Heart left ventricle (tissue), 16 donors: Measurements from ENCODE around the gene ADGRL3. TPM values are rescaled to one million over a fixed set of nuclear protein-coding genes. Genes with fewer than 3 reads are reported as not detected.

Experiments used
- ATAC-seq, 4 donors: fragments of 200-7000 bp; cut with Tn5 transposase; one replicate each; pipeline ENCODE4 v1.9.1; 2020 to 2022; ENCODE audit warnings: moderate library complexity in 4 of 4, mild to moderate bottlenecking in 3 of 4, moderate number of reproducible peaks in 1 of 4
- DNase-seq, 5 donors: peaks; one replicate each; pipeline ENCODE4 v3.0.0-alpha.2; 2020
- H3K27ac ChIP-seq, 12 donors: fragments of 200-600 bp; sonication (generic) in 4 of 12; one replicate each; pipeline versions ENCODE4 v1.5.0 to v1.8.0; 2016 to 2022; ENCODE audit warnings: mild to moderate bottlenecking in 2 of 12
- H3K27me3 ChIP-seq, 9 donors: fragments of 200-600 bp; sonication (generic) in 2 of 9; one replicate each; pipeline versions ENCODE4 v1.5.1 to v1.8.0; 2016 to 2022; ENCODE audit warnings: mild to moderate bottlenecking in 3 of 9
- H3K36me3 ChIP-seq, 9 donors: fragments of 200-600 bp; sonication (generic) in 2 of 9; one replicate each; pipeline versions ENCODE4 v1.5.0 to v1.8.0; 2018 to 2022; ENCODE audit warnings: mild to moderate bottlenecking in 2 of 9
- H3K4me1 ChIP-seq, 12 donors: fragments of 200-600 bp; sonication (generic) in 4 of 12; one replicate each; pipeline versions ENCODE4 v1.5.0 to v1.8.0; 2016 to 2022; ENCODE audit warnings: mild to moderate bottlenecking in 3 of 12
- H3K4me3 ChIP-seq, 12 donors: fragments of 200-600 bp; sonication (generic) in 4 of 12; one replicate each; pipeline versions ENCODE4 v1.5.0 to v1.8.0; 2017 to 2022; ENCODE audit warnings: mild to moderate bottlenecking in 9 of 12, moderate library complexity in 4 of 12
- H3K9me3 ChIP-seq, 12 donors: fragments of 200-600 bp; sonication (generic) in 4 of 12; one replicate each; pipeline versions ENCODE4 v1.5.0 to v1.8.0; 2016 to 2022; ENCODE audit warnings: mild to moderate bottlenecking in 1 of 12
- CTCF ChIP-seq, 12 donors: fragments of 200-600 bp; sonication (generic) in 4 of 12; IDR thresholded peaks; one replicate each; pipeline versions ENCODE4 v1.5.0 to v1.8.0; 2018 to 2022; ENCODE audit warnings: antibody characterized with exemption in 12 of 12, mild to moderate bottlenecking in 5 of 12
- POLR2A ChIP-seq, 2 donors: fragments of 450-650 bp; IDR thresholded peaks; one replicate each; pipeline ENCODE4 v1.6.1; 2017; ENCODE audit warnings: antibody characterized with exemption in 2 of 2, mild to moderate bottlenecking in 2 of 2, moderate library complexity in 2 of 2
- WGBS, 4 donors: extraction: QIAGEN DNeasy Blood & Tissue Kit in 2 of 4; methylation state at CpG; one replicate each; pipeline versions ENCODE4 v1.1.5 to v1.1.7; 2013 to 2018; 5-methylcytosine and 5-hydroxymethylcytosine counted together
- intact Hi-C, 10 donors: fragments of 100-400 bp; cut with DNase I; formaldehyde crosslinking; loops; one replicate each; pipeline versions ENCODE4 v1.11.1 to v1.14.2; 2022
- polyA plus RNA-seq, 2 donors: library from polyadenylated mRNA; stranded (reverse); fragments of 200-250 nt; gene quantifications; one replicate each; pipeline ENCODE4 v1.2.3, GENCODE V29; 2013
- total RNA-seq, 9 donors: library from RNA; depleted of rRNA in 2 of 9; stranded (reverse); fragments of >200 nt in 2 of 9; fragmentation: NEBNext Ultra II Directional in 3 of 9; extraction: Animal tissue kit (Norgen Biotek cat#: 25700) in 3 of 9; gene quantifications; one replicate each; pipeline versions ENCODE4 v1.1.0 to v1.2.4, GENCODE V29; 2016 to 2023
- donor health status: ischemic (EF 13 %, LVEDD 7.1; RV severe dilation, severe dysfunction).
- donor health status: healthy with polysubstance abuse.
- donor health status: DM: no; HTN: yes; CAD: no.
- donor health status: DM: no; HTN: no; CAD: no.
- donor health status: ischemic (EF 25% LVEDD 6.9; RV normal size, moderate dysfunction).
- donor health status: ischemic (EF 25% LVEDD 5.7; RV mildly dilated, moderate dysfunction).
- donor health status: healthy.
- donor health status: DM: yes; HTN: yes; CAD: no.
- donor health status: ischemic (EF 35%, LVEDD 5.7; RV mildly dilated, moderate dysfunction).
- donor health status: nonischemic (EF 11% LVEDD 7.7; RV severe dilation, severe dysfunction).
- donor health status: DM: yes; HTN: yes; CAD: no.
- donor health status: PGD.
- donor health status: ischemic (EF 29% LVEDD 5.4; RV normal size, mild dysfunction).
- donor health status: nonischemic (EF 23%, LVEDD 6.1; RV moderate dilation, normal function).

ADGRL3 gene
- total and polyA plus RNA-seq, 11 donors, result 0.84 to 24.4 (median 7.6) TPM

DNA sequence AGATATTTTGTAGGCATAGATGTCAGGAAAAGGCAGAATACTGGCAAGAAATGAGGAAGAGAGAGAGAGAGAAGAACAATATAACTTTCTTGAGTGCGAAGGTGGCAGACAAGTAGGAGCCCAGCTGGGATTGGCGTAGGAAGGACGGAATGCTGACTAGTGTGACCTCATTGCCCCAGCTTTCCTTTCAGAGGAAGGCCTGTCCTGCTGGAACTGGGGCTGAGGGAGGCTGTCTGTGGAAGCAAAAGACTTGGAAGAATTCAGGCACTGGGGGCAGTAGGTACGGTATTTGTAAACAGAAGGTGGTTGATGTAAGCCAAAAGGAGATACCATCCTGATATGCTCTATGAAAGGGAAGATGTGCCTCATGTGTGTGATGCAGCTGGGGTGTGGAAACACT, 818.4 kb downstream of the ADGRL3 start:
- H3K36me3 ChIP-seq, result no peaks in the 10 kb centered on the region
- H3K27ac ChIP-seq, result no peak overlapping the region
- no peak for ATAC-seq

GRCh38 chr4:62023633-62024032, 823.5 kb downstream of the ADGRL3 start:
- WGBS, 4 donors, result 84 to 91% (median 91%) methylated on average over 3 of the region's 3 CpGs
- ATAC-seq (no peak), DNase-seq (no peak)
- H3K4me3 ChIP-seq, result no peak overlapping the region
- intact Hi-C loops, result no loop called here
- no peak overlapping the region for H3K27ac ChIP-seq
- TF ChIP-seq POLR2A (IDR thresholded peaks at IDR 0.05), result no peak
- no peak for TF ChIP-seq CTCF (IDR thresholded peaks at IDR 0.05)
- no peaks in the 10 kb centered on the region for H3K36me3 ChIP-seq
- H3K9me3 ChIP-seq, result no peaks in the 10 kb centered on the region
- H3K4me1 ChIP-seq, result no peaks in the 10 kb centered on the region
- H3K27me3 ChIP-seq, result no peaks in the 10 kb centered on the region

More for the DNA sequence above, 818.4 kb downstream of the ADGRL3 start:
- Histone ChIP-seq H3K4me3 (no peak overlapping the region), H3K4me1 (no peaks in the 10 kb centered on the region), H3K9me3 (no peaks in the 10 kb centered on the region), H3K27me3 (no peaks in the 10 kb centered on the region)
- WGBS, 4 donors, result 80 to 85% (median 82%) methylated on average over 4 of the region's 4 CpGs
- intact Hi-C loops, result no loop called here
- TF ChIP-seq CTCF (IDR thresholded peaks at IDR 0.05) (no peak), POLR2A (IDR thresholded peaks at IDR 0.05) (no peak)
- no peak for DNase-seq

GRCh38 chr4:62028745-62029144, 828.6 kb downstream of the ADGRL3 start:
- Histone ChIP-seq H3K27ac (no peak overlapping the region), H3K27me3 (no peaks in the 10 kb centered on the region)

DNA sequence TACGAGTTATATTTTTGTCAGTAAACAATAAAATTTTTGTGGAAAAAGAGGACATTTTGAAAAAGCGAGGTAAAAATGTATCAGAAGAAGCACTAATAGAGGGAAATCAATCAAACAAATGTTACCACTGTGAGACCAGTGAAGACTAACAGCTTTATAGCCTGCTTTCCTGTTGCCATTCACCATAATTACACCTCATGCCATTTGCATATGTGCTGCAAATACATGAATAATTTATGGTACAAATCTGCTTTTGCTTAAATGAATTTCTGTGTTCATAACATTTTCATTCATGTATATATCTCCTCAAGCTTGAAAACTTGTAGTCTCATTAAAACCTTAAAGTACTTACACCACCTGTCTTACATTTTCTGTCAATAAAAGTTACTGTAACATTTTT, 830.8 kb downstream of the ADGRL3 start:
- Histone ChIP-seq H3K27ac (no peak overlapping the region), H3K4me3 (no peak overlapping the region), H3K27me3 (no peaks in the 10 kb centered on the region), H3K9me3 (no peaks in the 10 kb centered on the region), H3K4me1 (no peaks in the 10 kb centered on the region), H3K36me3 (no peaks in the 10 kb centered on the region)
- no peak for ATAC-seq
- intact Hi-C loops, result no loop called here
- no peak for TF ChIP-seq CTCF (IDR thresholded peaks at IDR 0.05)
- TF ChIP-seq POLR2A (IDR thresholded peaks at IDR 0.05), result no peak
- 56 to 88% (median 71%) methylated on average over 2 of the region's 2 CpGs for WGBS, 4 donors
- no peak for DNase-seq

More at GRCh38 chr4:62028745-62029144, 828.6 kb downstream of the ADGRL3 start:
- H3K9me3 ChIP-seq, result no peaks in the 10 kb centered on the region
- TF ChIP-seq POLR2A (IDR thresholded peaks at IDR 0.05) (no peak), CTCF (IDR thresholded peaks at IDR 0.05) (no peak)
- intact Hi-C loops, result no loop called here
- no peak for DNase-seq
- H3K36me3 ChIP-seq, result no peaks in the 10 kb centered on the region
- H3K4me3 ChIP-seq, result no peak overlapping the region
- WGBS, 4 donors, result 39 to 62% (median 51%) methylated on average over 2 of the region's 2 CpGs
- no peaks in the 10 kb centered on the region for H3K4me1 ChIP-seq
- ATAC-seq, result no peak
